HCT116 (cell line): ENCODE results near the gene YIPF3. TPM values are rescaled to one million over a fixed set of nuclear protein-coding genes. Genes with fewer than 3 reads are reported as not detected.
A peak's percentile ranks its signal among the peaks of the same experiment; 100 is the strongest.

Experiments
- ATAC-seq: fragments of 200-7000 bp; cut with Tn5 transposase; 2 replicates; pipeline ENCODE4 v1.9.1; 2020; ENCODE audit warnings: mild to moderate bottlenecking, moderate library complexity
- BruUV-seq: library from RNA; stranded (reverse); fragments of 400-500 nt; replicated peaks from 2 replicates; lab custom pipeline; 2021; lab: Mats Ljungman, UMichigan
- CTCF ChIA-PET: fragments of 300-600 bp; sonication (Branson Sonifier 250); formaldehyde crosslinking; loops from one replicate; lab custom pipeline; 2021; ENCODE audit warnings: antibody characterized with exemption; lab: Charles Lee
- POLR2A ChIA-PET: fragments of 300-600, 350-600 bp; sonication (Branson Sonifier 250); formaldehyde crosslinking; loops from one replicate; lab custom pipeline; 2021; ENCODE audit warnings: antibody characterized with exemption; lab: Charles Lee
- RAD21 ChIA-PET, 2 experiments: fragments of 300-600 bp; sonication (Branson Sonifier 250); formaldehyde crosslinking; loops; one replicate each; lab custom pipeline; 2023; ENCODE audit warnings: low total read pairs in 2 of 2; ENCODE audit not compliant: uncharacterized antibody in 2 of 2, unreplicated experiment in 2 of 2, low non-redundant PET in 1 of 2; lab: Charles Lee
- DNase-seq: peaks from one replicate; pipeline ENCODE4 v3.0.0-alpha.2; 2010; ENCODE audit warnings: low read depth, low spot score
- H2AFZ ChIP-seq: fragments of 200-600 bp; shearing (Covaris generic), sonication (generic); 2 replicates; pipeline ENCODE4 v1.6.1; 2017; ENCODE audit warnings: low read depth, mixed run types, mixed read lengths, antibody characterized with exemption, low read length; ENCODE audit not compliant: poor library complexity, severe bottlenecking
- H3K27ac ChIP-seq: 2 replicates; pipeline ENCODE4 v1.5.1; 2012; ENCODE audit warnings: low read depth, low read length
- H3K27me3 ChIP-seq: fragments of 200-600 bp; sonication (generic); 2 replicates; pipeline ENCODE4 v1.6.1; 2016; ENCODE audit warnings: mixed run types, low read length, mixed read lengths; ENCODE audit not compliant: insufficient read depth
- H3K36me3 ChIP-seq, 2 experiments: fragments of 200-500 bp in 1 of 2; fragments of 200-600 bp in 1 of 2; sonication (Bioruptor generic) in 1 of 2; sonication (generic) in 1 of 2; 2 replicates each; pipeline versions ENCODE4 v1.5.1 to v1.6.1; 2014 to 2016; ENCODE audit warnings: low read length in 2 of 2, inconsistent platforms in 1 of 2, mixed read lengths in 1 of 2, mixed run types in 1 of 2; ENCODE audit not compliant: insufficient read depth in 2 of 2, control insufficient read depth in 1 of 2
- H3K4me1 ChIP-seq, 2 experiments: fragments of 200-600 bp in 1 of 2; sonication (generic) in 1 of 2; 2 replicates each; pipeline versions ENCODE4 v1.5.1 to v1.6.1; 2012 to 2017; ENCODE audit warnings: low read length in 2 of 2, inconsistent platforms in 1 of 2, mild to moderate bottlenecking in 1 of 2, mixed read lengths in 1 of 2, mixed run types in 1 of 2, moderate library complexity in 1 of 2; ENCODE audit not compliant: insufficient read depth in 2 of 2, control insufficient read depth in 1 of 2
- H3K4me2 ChIP-seq: fragments of 200-600 bp; sonication (generic); 2 replicates; pipeline ENCODE4 v1.6.1; 2017; ENCODE audit warnings: mixed run types, low read length, mixed read lengths
- H3K4me3 ChIP-seq, 2 experiments: fragments of 200-600 bp in 1 of 2; sonication (generic) in 1 of 2; replicated peaks in 1 of 2; 2 replicates each; pipeline ENCODE4 v1.5.1; 2011 to 2016; ENCODE audit warnings: low read length in 2 of 2, control low read depth in 1 of 2, low read depth in 1 of 2, mild to moderate bottlenecking in 1 of 2, mixed read lengths in 1 of 2, mixed run types in 1 of 2
- H3K79me2 ChIP-seq: fragments of 200-600 bp; sonication (generic); 2 replicates; pipeline ENCODE4 v1.6.1; 2017; ENCODE audit warnings: mild to moderate bottlenecking, mixed run types, low read length, moderate library complexity, mixed read lengths; ENCODE audit not compliant: insufficient read depth
- H3K9ac ChIP-seq: fragments of 200-600 bp; sonication (generic); 2 replicates; pipeline ENCODE4 v1.6.1; 2016; ENCODE audit warnings: low read length, mixed read lengths
- H3K9me2 ChIP-seq: fragments of 200-600 bp; sonication (generic), shearing (Covaris generic); 2 replicates; pipeline ENCODE4 v1.6.1; 2017; ENCODE audit warnings: mixed run types, mild to moderate bottlenecking, moderate library complexity; ENCODE audit not compliant: insufficient read depth
- H3K9me3 ChIP-seq, 2 experiments: fragments of 200-500 bp in 1 of 2; fragments of 200-600 bp in 1 of 2; sonication (Bioruptor generic) in 1 of 2; sonication (generic) in 1 of 2; 2 replicates each; pipeline ENCODE4 v1.6.1; 2014 to 2017; ENCODE audit warnings: low read length in 2 of 2, mixed read lengths in 2 of 2, inconsistent platforms in 1 of 2, low read depth in 1 of 2, mild to moderate bottlenecking in 1 of 2, mixed run types in 1 of 2, moderate library complexity in 1 of 2; ENCODE audit not compliant: control insufficient read depth in 1 of 2, insufficient read depth in 1 of 2
- H4K20me1 ChIP-seq: fragments of 200-600 bp; sonication (generic), shearing (Covaris generic); 2 replicates; pipeline ENCODE4 v1.6.1; 2017; ENCODE audit warnings: mixed run types, mild to moderate bottlenecking, moderate library complexity; ENCODE audit not compliant: insufficient read depth
- CBX3 ChIP-seq: IDR thresholded peaks from 2 replicates; pipeline ENCODE4 v1.6.1; 2012; ENCODE audit warnings: low read depth
- EGR1 ChIP-seq: IDR thresholded peaks from 2 replicates; pipeline ENCODE4 v1.6.1; 2012; ENCODE audit warnings: low read depth
- EZH2phosphoT487 ChIP-seq: fragments of 200-600 bp; IDR thresholded peaks from 2 replicates; pipeline ENCODE4 v1.6.1; 2018; ENCODE audit warnings: antibody characterized with exemption, borderline replicate concordance
- JUND ChIP-seq: IDR thresholded peaks from 2 replicates; pipeline ENCODE4 v1.6.1; 2012
- POLR2A ChIP-seq: IDR thresholded peaks from 2 replicates; pipeline ENCODE4 v1.7.0; 2011; ENCODE audit warnings: borderline replicate concordance; ENCODE audit not compliant: insufficient read depth, insufficient read length; ENCODE audit errors: extremely low read depth
- POLR2AphosphoS5 ChIP-seq: IDR thresholded peaks from 2 replicates; pipeline ENCODE4 v1.6.1; 2011; ENCODE audit warnings: mild to moderate bottlenecking, low read depth, low read length, moderate library complexity
- SP1 ChIP-seq: IDR thresholded peaks from 2 replicates; pipeline ENCODE4 v1.6.1; 2012; ENCODE audit warnings: low read depth
- SRF ChIP-seq: IDR thresholded peaks from 2 replicates; pipeline ENCODE4 v1.6.1; 2012; ENCODE audit warnings: low read depth
- ZFX ChIP-seq: fragments of 450-650 bp; IDR thresholded peaks from 2 replicates; pipeline ENCODE4 v1.6.1; 2017
- intact Hi-C: fragments of 100-400 bp; cut with micrococcal nuclease; formaldehyde crosslinking; loops from 2 replicates; pipeline ENCODE4 v1.10.0; 2022
- total RNA-seq: library from RNA; stranded (reverse); gene quantifications from one replicate; pipeline ENCODE4 v1.2.1, GENCODE V29; 2021; ENCODE audit not compliant: unreplicated experiment
- TF ChIP-seq, protein P1 (sequence below): IDR thresholded peaks from 2 replicates; pipeline ENCODE4 v1.6.1; 2012
- TF ChIP-seq, protein P2 (sequence below), 3 experiments: fragments of 200-600 bp in 1 of 3; sonication (generic) in 1 of 3; IDR thresholded peaks in 2 of 3; conservative IDR thresholded peaks in 1 of 3; 2 replicates each; pipeline ENCODE4 v1.5.1; 2012 to 2017; ENCODE audit warnings: low read depth in 2 of 3, low read length in 2 of 3, antibody characterized with exemption in 1 of 3, borderline replicate concordance in 1 of 3, control low read depth in 1 of 3, mild to moderate bottlenecking in 1 of 3, mixed read lengths in 1 of 3, mixed run types in 1 of 3, moderate library complexity in 1 of 3; ENCODE audit not compliant: insufficient read depth in 1 of 3
- TF ChIP-seq, protein P3 (sequence below): IDR thresholded peaks from 2 replicates; pipeline ENCODE4 v1.6.1; 2012; ENCODE audit warnings: low read depth

The YIPF3 gene
- total RNA-seq, 1 experiment from 2014 or later = 84.5 TPM

DNA sequence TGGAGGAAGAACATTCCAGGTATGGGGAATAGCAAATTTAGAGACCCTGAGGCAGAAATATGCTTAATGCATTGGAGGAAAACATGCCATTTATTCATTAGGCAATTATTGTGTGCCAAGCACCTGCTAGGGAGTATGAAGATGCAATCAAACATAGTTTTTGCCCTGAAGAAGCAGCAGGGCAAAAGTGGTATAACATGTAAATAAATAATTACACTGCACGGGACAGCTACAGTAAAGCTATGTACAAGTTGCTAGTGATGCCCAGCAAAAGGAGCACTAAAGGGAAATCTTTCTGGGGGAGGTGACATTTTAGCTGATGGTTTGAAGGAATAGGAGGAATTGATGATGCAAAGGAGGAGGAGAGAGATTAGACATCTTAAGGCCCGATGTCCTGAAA, 40.0 kb downstream of the YIPF3 start:
- ChIA-PET POLR2A (interaction anchor here (0.5 to 1.4 kb wide), 5 partner anchors 19 to 382 kb away, joined by 3 to 5 read pairs (median 3); no protein-coding TSS in a partner anchor), CTCF (no interaction called here), RAD21 (interaction anchor here in 1 of 2 experiments (0.8 kb wide), 1 partner anchor 18 kb away, joined by 3 read pairs; no protein-coding TSS in a partner anchor)
- peak overlapping the region; percentile 66 to 86 for H3K4me3 ChIP-seq
- no peaks in the 10 kb centered on the region for H3K36me3 ChIP-seq
- H3K4me1 ChIP-seq = peaks cover 10 to 37% of the 10 kb centered on the region in 2 experiments
- ATAC-seq (no peak), DNase-seq (no peak)
- no TSS peak for BruUV-seq
- no peaks in the 10 kb centered on the region for H3K27me3 ChIP-seq
- H2AFZ ChIP-seq = peak overlapping the region; percentile 36
- H3K9ac ChIP-seq = peak overlapping the region; percentile 90
- no peaks in the 10 kb centered on the region for H3K9me2 ChIP-seq
- peak overlapping the region; percentile 84 for H3K4me2 ChIP-seq
- H4K20me1 ChIP-seq = no peaks in the 10 kb centered on the region
- H3K9me3 ChIP-seq = no peaks in the 10 kb centered on the region
- no peak overlapping the region for H3K27ac ChIP-seq
- TF ChIP-seq ZFX (no peak), EGR1 (no peak), JUND (no peak), EZH2phosphoT487 (no peak), SP1 (no peak)
- TF ChIP-seq, protein P1, sequence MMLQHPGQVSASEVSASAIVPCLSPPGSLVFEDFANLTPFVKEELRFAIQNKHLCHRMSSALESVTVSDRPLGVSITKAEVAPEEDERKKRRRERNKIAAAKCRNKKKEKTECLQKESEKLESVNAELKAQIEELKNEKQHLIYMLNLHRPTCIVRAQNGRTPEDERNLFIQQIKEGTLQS = no peak
- TF ChIP-seq, protein P2, sequence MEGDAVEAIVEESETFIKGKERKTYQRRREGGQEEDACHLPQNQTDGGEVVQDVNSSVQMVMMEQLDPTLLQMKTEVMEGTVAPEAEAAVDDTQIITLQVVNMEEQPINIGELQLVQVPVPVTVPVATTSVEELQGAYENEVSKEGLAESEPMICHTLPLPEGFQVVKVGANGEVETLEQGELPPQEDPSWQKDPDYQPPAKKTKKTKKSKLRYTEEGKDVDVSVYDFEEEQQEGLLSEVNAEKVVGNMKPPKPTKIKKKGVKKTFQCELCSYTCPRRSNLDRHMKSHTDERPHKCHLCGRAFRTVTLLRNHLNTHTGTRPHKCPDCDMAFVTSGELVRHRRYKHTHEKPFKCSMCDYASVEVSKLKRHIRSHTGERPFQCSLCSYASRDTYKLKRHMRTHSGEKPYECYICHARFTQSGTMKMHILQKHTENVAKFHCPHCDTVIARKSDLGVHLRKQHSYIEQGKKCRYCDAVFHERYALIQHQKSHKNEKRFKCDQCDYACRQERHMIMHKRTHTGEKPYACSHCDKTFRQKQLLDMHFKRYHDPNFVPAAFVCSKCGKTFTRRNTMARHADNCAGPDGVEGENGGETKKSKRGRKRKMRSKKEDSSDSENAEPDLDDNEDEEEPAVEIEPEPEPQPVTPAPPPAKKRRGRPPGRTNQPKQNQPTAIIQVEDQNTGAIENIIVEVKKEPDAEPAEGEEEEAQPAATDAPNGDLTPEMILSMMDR (IDR thresholded peaks at IDR 0.05 in 2 of 3, conservative IDR thresholded peaks at IDR 0.05 in 1 of 3; ENCODE audit: borderline replicate concordance in 1 of 3, insufficient read depth in 1 of 3, low read depth in 2 of 3, low read length in 2 of 3) = no peak
- peaks cover 41% of the 10 kb centered on the region for H3K79me2 ChIP-seq
- intact Hi-C loops = no loop called here

DNA sequence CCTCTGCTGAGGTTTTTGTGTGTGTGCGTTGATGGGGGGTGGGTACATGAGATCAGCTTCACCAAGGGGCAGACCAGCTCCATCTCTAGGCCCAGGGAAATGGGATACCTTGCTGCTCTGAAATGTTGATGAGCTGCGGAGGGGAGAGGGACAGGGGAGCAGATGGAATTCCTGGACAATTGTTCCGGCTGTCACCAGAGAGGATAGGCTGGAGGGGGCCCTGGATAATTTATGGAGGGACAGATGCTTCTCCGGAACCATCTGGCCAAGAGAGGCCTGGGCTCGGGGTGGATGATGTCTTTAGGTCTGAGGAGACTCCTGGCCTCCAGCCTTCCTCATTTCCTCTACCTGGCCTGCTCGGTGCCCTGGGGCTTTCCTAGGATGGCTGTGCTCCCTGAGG, 41.2 kb downstream of the YIPF3 start:
- H3K9me2 ChIP-seq = no peaks in the 10 kb centered on the region
- ChIA-PET CTCF (no interaction called here), RAD21 (no interaction called here), POLR2A (no interaction called here)
- no peak overlapping the region for H3K4me3 ChIP-seq
- DNase-seq (no peak), ATAC-seq (no peak)
- H3K4me2 ChIP-seq = no peak overlapping the region
- intact Hi-C loops = no loop called here
- no peak overlapping the region for H2AFZ ChIP-seq
- no peak overlapping the region for H3K9ac ChIP-seq
- H3K79me2 ChIP-seq = peaks cover 30% of the 10 kb centered on the region
- no peaks in the 10 kb centered on the region for H3K36me3 ChIP-seq
- peaks cover 16 to 37% of the 10 kb centered on the region in 2 experiments for H3K4me1 ChIP-seq
- H3K27ac ChIP-seq = no peak overlapping the region
- H3K27me3 ChIP-seq = no peaks in the 10 kb centered on the region
- no TSS peak for BruUV-seq
- no peaks in the 10 kb centered on the region for H4K20me1 ChIP-seq
- H3K9me3 ChIP-seq = no peaks in the 10 kb centered on the region
- TF ChIP-seq, protein P3, sequence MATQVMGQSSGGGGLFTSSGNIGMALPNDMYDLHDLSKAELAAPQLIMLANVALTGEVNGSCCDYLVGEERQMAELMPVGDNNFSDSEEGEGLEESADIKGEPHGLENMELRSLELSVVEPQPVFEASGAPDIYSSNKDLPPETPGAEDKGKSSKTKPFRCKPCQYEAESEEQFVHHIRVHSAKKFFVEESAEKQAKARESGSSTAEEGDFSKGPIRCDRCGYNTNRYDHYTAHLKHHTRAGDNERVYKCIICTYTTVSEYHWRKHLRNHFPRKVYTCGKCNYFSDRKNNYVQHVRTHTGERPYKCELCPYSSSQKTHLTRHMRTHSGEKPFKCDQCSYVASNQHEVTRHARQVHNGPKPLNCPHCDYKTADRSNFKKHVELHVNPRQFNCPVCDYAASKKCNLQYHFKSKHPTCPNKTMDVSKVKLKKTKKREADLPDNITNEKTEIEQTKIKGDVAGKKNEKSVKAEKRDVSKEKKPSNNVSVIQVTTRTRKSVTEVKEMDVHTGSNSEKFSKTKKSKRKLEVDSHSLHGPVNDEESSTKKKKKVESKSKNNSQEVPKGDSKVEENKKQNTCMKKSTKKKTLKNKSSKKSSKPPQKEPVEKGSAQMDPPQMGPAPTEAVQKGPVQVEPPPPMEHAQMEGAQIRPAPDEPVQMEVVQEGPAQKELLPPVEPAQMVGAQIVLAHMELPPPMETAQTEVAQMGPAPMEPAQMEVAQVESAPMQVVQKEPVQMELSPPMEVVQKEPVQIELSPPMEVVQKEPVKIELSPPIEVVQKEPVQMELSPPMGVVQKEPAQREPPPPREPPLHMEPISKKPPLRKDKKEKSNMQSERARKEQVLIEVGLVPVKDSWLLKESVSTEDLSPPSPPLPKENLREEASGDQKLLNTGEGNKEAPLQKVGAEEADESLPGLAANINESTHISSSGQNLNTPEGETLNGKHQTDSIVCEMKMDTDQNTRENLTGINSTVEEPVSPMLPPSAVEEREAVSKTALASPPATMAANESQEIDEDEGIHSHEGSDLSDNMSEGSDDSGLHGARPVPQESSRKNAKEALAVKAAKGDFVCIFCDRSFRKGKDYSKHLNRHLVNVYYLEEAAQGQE = no peak
- TF ChIP-seq ZFX (no peak), POLR2AphosphoS5 (no peak), CBX3 (no peak), EGR1 (no peak), SRF (no peak), POLR2A (no peak)
- TF ChIP-seq, protein P2 (IDR thresholded peaks at IDR 0.05 in 2 of 3, conservative IDR thresholded peaks at IDR 0.05 in 1 of 3; ENCODE audit: borderline replicate concordance in 1 of 3, insufficient read depth in 1 of 3, low read depth in 2 of 3, low read length in 2 of 3) = no peak
- TF ChIP-seq, protein P1 = no peak
